Epidermal melanocyte (primary cell): ENCODE measurements around the gene DZANK1.
"Not testable (repeated sequence)": the region's sequence is repeated elsewhere in the genome, so short reads cannot be mapped to it uniquely, and the experiment has no call there.

ENCODE experiments used
- DNase-seq: peaks from one replicate; pipeline ENCODE4 v3.0.0; 2011; ENCODE audit warnings: low spot score; ENCODE audit not compliant: insufficient read length

DZANK1 gene

GRCh38 chr20:18440403-18440802 is 26.4 kb downstream of the DZANK1 start:
- DNase-seq: no peak

- no peak for DNase-seq
Observed at GRCh38 chr20:18436847-18437246, 30.0 kb downstream of the DZANK1 start.

GRCh38 chr20:18431206-18431605 is 35.6 kb downstream of the DZANK1 start:
- no peak for DNase-seq

DNA sequence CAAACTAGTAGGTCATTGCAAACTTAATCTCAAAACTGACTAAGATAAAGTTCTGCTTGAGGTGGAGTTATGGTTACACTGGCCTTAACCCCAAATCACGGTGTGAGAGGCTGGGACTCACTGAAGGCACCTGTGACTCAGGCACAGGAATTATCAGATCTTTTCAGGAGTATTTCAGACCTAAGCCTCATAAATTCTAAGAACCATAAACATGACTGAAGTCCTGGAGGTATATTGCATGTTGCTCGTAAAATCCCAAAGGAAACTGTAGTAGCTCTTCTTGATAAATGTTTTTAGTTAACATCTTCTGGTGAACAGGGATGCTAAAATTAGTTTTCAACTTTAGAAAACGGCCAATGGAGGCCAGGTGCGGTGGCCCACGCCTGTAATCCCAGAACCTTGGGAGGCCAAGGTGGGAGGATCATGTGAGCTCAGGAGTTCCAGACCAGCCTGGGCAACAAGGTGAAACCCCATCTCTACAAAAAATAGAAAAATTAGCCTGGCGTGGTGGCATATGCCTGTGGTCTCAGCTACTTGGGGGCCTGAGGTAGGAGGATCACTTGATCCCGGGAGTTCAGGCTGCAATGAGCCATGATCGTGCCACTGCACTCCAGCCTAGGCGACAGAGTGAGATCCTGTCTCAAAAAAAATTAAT is 36.5 kb downstream of the DZANK1 start:
- no peak for DNase-seq

DNA sequence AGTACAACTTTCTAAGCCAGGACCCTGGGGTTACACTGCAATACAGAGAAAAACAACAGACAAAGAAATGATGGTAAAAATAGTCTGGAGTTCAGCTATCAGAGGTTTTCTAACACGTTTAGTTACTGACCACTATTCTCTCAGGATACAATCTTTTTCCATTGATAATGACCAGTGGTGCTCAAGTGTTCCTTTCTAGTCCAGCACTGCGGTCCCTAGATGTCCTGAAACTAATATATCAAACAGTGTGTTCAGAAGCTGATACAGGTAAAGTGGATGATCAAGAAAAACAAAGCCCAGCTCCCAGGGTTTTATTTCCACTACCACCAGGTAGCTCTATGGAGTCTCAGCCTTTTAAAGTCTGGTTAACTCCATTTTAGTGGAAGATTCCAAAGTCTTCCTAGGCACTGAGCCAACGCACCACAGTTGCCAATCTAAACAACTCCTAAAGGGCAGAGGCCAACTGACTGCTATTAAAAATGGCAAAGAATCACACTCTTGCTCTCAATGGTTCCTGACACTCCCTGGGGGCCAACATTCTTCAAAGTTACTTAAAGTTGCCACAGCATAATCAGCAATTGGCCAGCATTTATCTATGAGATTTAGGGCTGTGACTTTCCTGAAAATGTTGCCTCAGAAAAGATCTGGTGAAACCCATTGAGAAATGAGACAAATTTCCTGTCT is 38.2 kb downstream of the DZANK1 start:
- no peak for DNase-seq

GRCh38 chr20:18427214-18427613 is 39.6 kb downstream of the DZANK1 start:
- no peak for DNase-seq

DNA sequence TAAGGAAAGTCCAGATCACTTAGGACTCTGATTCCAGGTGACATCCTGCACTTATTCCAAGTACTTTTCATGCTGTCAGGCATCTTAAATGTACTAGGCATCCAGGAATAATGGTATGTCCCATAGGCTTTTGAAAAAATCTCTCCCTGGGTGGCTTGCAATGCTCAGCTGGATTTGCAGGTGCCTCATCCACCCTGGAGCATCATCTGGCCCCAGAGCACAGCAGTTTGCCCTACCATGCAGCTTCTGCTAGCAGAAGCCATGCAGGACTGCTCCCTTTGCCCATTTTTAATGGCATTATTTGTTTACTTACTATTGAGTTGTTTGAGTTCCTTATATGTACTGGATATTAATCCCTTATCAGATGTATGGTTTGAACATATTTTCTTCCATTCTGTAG is 45.2 kb downstream of the DZANK1 start:
- DNase-seq: no peak

DNA sequence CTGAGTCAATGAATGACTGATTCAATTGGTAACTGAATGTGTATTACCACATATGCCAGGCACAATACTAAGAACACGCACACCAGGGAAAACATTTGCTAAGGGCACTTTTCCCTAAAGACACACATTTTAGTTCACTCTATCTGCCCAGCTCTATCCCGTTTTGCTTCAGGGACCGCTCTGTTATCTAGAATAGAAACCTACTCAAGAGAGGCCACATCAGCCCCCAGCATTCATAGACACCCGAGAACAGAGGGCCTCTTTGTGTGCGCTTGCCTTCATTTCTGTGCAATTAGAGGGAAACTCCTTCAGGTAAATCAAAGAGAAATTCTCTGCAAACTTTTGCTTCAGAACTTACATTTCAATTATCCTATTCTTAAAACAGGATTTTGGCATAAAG is 50.3 kb downstream of the DZANK1 start:
- DNase-seq: no peak

- no peak for DNase-seq
Observed at GRCh38 chr20:18414140-18414539, 52.7 kb downstream of the DZANK1 start.

DNA sequence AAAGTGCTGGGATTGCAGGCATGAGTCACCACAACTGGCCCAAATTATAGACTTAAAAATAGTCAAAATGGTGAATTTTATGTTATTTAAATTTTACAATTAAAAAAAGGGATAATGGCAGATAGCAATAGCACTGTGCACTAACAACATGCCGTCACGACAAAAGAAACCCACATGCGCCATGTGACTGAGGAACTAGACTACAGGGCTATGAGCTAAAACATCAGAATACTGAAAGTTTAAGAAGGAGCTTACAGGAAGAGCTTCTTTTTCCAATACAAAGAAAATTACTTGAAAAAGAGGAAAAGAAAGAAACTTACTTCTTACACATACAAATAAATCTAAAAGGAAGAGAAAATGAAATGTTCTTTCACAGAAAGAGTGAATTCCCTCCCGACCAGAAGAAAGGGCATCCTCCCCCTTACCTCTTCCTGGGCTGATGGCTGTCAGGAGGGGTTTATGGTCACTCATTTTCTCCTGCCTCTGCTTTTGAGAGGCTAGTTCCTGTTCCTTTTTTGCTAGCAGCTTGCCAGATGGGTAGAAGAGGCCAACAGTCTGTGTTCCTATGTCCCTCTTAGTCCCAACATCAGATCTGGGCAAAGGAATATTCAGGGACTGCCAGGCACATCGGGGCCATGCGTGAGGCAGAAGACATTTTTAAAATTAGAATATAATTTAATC is 54.5 kb downstream of the DZANK1 start:
- DNase-seq: no peak

- DNase-seq: no peak
Observed at GRCh38 chr20:18405826-18406225, 61.0 kb downstream of the DZANK1 start.

DNA sequence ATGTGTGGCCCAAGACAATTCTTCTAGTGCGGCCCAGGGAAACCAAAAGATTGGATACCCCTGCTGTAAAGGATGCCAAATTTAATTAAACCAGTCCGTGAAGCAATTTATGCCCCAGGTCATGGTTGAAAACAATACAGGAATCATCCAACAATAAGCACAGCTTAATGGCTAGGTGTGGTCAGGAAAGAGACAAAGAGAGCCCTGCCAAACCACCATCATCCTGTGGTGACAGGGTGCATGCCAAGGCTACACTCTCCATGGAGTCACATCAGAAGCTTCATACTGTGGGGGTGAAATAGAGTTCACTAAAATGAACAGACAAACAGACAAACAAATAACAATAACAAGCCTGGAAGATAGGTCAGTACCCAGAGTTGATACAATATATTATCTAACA is 62.7 kb downstream of the DZANK1 start:
- no peak for DNase-seq

DNA sequence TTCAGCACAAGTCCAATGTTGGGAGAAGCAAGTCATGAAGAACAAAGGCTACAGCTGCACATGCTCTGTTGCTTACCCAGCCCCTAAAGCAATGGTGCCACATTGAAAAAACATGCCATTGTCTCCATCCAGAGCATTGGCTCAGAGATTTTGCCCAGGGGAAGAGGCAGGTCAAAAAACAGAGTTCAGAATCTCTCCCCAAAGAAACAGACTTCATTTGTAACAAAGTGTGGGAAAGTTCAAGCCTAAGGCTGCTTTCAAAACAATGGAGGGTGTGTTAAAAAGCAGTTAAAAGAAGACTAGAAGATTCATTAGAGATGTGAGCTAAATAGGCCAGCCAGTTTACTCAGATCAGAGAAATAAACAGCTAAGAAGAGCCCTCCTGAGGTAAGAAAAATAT is 63.6 kb downstream of the DZANK1 start:
- peak; percentile 70 for DNase-seq

DNA sequence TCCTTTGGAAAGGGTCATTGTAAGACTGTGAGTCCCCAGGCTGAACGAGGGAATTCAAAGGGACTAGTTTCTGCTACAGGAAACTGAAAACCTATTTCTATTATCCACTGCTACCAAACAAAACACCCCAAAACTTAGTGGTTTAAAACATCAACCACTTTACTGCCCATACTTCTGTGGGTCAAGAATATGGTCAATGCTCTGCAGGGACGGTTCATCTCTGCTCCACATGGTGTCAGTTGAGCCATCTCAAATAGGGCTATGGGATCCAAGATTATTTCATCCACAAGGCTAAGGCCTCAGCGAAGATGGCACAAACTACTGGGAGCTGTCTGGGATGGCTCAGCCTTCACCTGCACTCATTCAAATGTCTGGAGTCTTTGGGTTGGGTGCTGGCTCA is 65.5 kb downstream of the DZANK1 start:
- no peak for DNase-seq

DNA sequence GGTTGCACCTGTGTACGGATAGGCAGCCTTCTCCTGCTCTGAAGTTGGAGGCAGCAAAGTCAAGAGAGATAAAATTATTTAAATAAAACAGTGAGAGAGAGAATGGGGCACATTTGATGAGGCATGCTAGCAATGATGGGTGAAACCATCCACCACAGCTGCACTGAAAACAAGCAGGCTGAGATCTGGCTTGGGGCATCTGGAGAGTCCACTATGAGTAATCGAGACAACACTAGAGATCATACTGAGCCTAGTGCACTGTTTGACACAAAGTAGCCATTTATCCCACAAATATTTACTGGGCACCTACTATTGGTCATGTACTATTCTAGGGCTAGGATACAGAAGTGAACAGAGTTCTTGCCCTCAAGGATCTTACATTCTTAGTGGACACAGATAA is 66.4 kb downstream of the DZANK1 start:
- no peak for DNase-seq

- DNase-seq: not testable (repeated sequence)
Observed at GRCh38 chr20:18398713-18399112, 68.1 kb downstream of the DZANK1 start.

DNA sequence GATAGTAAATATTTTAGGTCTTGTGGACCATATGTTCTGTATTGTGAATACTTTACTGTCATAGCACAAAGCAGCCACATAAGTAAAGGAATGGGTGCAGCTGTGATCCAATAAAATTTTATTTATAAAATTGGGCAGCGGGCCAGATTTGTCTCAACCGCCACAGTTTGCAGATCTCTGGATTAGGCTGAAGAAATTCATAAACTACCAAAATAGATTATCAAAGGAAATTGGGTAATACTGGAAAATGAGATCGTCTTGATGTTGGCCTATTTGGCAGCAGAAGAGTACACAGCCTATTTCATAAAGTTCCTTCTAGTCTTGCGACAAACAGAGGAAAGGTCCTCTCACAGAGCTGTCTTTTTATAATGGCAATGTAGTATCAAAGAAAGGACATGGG is 69.8 kb downstream of the DZANK1 start:
- no peak for DNase-seq

- no peak for DNase-seq
Observed at GRCh38 chr20:18395544-18395943, 71.3 kb downstream of the DZANK1 start.

DNA sequence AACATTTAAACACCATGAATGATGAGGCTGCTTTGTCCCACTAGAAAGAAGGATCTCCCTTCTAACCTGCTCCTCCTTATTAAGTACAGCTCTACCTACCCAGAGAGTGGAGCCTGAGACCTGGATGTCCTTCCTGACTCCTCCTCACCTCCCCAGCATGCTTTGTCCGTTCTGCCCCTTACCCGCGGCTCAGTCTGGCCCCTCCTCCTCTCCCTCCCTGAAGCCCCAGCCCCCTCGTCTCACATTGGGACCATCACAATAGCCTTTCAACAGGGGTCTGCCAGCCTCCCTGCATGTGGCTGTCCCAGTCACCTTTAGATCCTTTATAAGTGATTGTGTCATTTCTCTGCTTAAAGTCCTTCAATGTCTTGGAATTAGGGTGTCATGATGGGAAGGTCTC is 72.5 kb downstream of the DZANK1 start:
- DNase-seq: no peak

DNA sequence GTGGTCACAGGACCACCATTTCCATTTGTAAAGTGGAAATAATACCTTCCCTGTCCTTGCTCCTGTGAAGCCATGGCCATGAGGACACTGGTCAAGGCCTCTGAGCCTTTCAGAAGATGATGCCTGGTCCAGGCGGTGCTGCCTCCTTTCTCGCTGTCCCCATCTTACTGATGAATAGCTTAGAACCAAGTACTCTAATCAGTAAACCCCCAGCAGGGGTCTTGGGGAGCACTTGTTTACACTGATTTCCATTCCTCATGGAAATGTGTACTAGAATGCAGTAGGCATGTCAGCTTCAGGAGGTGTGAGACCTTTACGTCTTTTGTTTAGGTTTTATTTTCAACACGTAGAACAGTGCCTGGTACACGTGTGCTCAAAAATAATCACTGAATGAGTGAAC is 75.1 kb downstream of the DZANK1 start:
- no peak for DNase-seq

GRCh38 chr20:18390201-18390600 is 76.6 kb downstream of the DZANK1 start:
- DNase-seq: no peak

DNA sequence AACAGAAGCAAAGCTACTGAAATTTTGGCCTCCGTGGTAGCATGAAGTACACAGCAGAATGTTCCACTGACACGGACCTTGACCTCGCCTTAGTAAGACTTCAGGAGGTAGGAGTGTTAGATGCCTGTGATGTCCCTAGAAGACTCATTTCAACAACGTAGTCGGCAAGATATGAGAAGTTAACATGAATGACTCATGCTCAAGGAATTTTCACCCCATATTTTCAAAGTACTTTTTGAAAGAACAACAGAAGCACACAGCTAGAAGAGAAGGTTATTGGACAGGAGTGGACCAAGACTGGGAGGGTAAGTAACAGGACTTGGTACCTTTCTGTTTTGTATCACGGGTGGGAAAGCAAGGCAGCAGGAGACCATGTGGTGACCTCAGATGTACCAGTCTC is 78.0 kb downstream of the DZANK1 start:
- no peak for DNase-seq
